Measurements from ENCODE around the gene RNU6-8. TPM values are rescaled to one million over a fixed set of nuclear protein-coding genes. Genes with fewer than 3 reads are reported as not detected.

Gene RNU6-8
- total RNA-seq, 1 experiment from 2014 or later, result not detected

GRCh38 chr14:32205984-32206383 lies 2.9 kb upstream of the RNU6-8 start:
- no peak for DNase-seq (ENCODE audit: extremely low read depth, low read depth)

GRCh38 chr14:32205554-32205953 lies 2.5 kb upstream of the RNU6-8 start:
- no peak for DNase-seq (ENCODE audit: extremely low read depth, low read depth)

- no peak for DNase-seq (ENCODE audit: extremely low read depth, low read depth)
These were observed 874 bp upstream of the RNU6-8 start for GRCh38 chr14:32203928-32204357.

- DNase-seq (ENCODE audit: extremely low read depth, low read depth), result peak; percentile 26
These were observed 525 bp downstream of the RNU6-8 start for GRCh38 chr14:32202491-32202997.

- peak; percentile 45 for DNase-seq (ENCODE audit: extremely low read depth, low read depth)
These were observed 1.1 kb downstream of the RNU6-8 start, which contains the start of gene RNU6-7 for GRCh38 chr14:32201816-32202490. TSS of gene RNU6-7 (plus strand) at chr14:32202045.

- DNase-seq (ENCODE audit: extremely low read depth, low read depth), result peak; percentile 82
These were observed 1.8 kb downstream of the RNU6-8 start for GRCh38 chr14:32201193-32201815.

- no peak for DNase-seq (ENCODE audit: extremely low read depth, low read depth)
These were observed 2.5 kb downstream of the RNU6-8 start for GRCh38 chr14:32200368-32201192.

GRCh38 chr14:32197919-32198318 lies 5.2 kb downstream of the RNU6-8 start:
- DNase-seq (ENCODE audit: extremely low read depth, low read depth), result no peak

GRCh38 chr14:32195636-32196035 lies 7.4 kb downstream of the RNU6-8 start:
- DNase-seq (ENCODE audit: extremely low read depth, low read depth), result no peak

GRCh38 chr14:32193532-32193931 lies 9.5 kb downstream of the RNU6-8 start:
- DNase-seq (ENCODE audit: extremely low read depth, low read depth), result no peak

- no peak for DNase-seq (ENCODE audit: extremely low read depth, low read depth)
These were observed 10.2 kb downstream of the RNU6-8 start for GRCh38 chr14:32192712-32193373.

- DNase-seq (ENCODE audit: extremely low read depth, low read depth), result no peak
These were observed 12.4 kb downstream of the RNU6-8 start for GRCh38 chr14:32190673-32191072.

GRCh38 chr14:32189811-32190210 lies 13.3 kb downstream of the RNU6-8 start:
- no peak for DNase-seq (ENCODE audit: extremely low read depth, low read depth)

GRCh38 chr14:32186248-32186647 lies 16.8 kb downstream of the RNU6-8 start:
- DNase-seq (ENCODE audit: extremely low read depth, low read depth), result no peak

GRCh38 chr14:32185097-32185496 lies 18.0 kb downstream of the RNU6-8 start:
- no peak for DNase-seq (ENCODE audit: extremely low read depth, low read depth)

- no peak for DNase-seq (ENCODE audit: extremely low read depth, low read depth)
These were observed 19.7 kb downstream of the RNU6-8 start for GRCh38 chr14:32183151-32184058.

- no peak for DNase-seq (ENCODE audit: extremely low read depth, low read depth)
These were observed 31.6 kb downstream of the RNU6-8 start for GRCh38 chr14:32171469-32171868.

- DNase-seq (ENCODE audit: extremely low read depth, low read depth), result no peak
These were observed 33.9 kb downstream of the RNU6-8 start for GRCh38 chr14:32169191-32169590.

GRCh38 chr14:32167907-32168306 lies 35.2 kb downstream of the RNU6-8 start:
- DNase-seq (ENCODE audit: extremely low read depth, low read depth), result no peak

GRCh38 chr14:32166924-32167323 lies 36.1 kb downstream of the RNU6-8 start:
- DNase-seq (ENCODE audit: extremely low read depth, low read depth), result no peak

All from NCI-H460 (cell line).